GM12874 (cell line): ENCODE results near the gene BABAM2.

Experiments used
- TF ChIP-seq, protein P1 (sequence below): IDR thresholded peaks from 2 replicates; pipeline ENCODE4 v1.5.1; 2011; ENCODE audit warnings: low read depth, mild to moderate bottlenecking, control low read depth, low read length, moderate library complexity; ENCODE audit not compliant: insufficient read depth

The BABAM2 gene

DNA sequence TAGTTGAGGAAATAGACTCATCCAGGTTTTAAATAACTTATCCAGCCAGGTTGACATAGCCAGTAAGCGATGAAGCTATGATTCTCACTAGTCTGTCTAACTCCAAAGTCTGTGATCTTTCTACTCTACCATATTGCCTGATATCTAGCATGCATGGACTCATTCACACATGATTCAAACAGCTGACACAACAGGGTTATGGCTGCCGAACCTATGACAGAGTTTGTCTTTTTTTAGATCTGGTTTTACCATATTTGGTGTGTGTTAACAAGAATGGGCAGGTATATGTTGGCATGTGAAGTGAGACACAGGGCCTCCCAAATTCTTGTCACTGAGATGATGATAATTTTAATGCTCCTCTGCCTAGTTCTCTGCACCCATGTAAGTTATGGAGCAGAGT lies 210.6 kb downstream of the BABAM2 start:
- TF ChIP-seq, protein P1, sequence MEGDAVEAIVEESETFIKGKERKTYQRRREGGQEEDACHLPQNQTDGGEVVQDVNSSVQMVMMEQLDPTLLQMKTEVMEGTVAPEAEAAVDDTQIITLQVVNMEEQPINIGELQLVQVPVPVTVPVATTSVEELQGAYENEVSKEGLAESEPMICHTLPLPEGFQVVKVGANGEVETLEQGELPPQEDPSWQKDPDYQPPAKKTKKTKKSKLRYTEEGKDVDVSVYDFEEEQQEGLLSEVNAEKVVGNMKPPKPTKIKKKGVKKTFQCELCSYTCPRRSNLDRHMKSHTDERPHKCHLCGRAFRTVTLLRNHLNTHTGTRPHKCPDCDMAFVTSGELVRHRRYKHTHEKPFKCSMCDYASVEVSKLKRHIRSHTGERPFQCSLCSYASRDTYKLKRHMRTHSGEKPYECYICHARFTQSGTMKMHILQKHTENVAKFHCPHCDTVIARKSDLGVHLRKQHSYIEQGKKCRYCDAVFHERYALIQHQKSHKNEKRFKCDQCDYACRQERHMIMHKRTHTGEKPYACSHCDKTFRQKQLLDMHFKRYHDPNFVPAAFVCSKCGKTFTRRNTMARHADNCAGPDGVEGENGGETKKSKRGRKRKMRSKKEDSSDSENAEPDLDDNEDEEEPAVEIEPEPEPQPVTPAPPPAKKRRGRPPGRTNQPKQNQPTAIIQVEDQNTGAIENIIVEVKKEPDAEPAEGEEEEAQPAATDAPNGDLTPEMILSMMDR: no peak

DNA sequence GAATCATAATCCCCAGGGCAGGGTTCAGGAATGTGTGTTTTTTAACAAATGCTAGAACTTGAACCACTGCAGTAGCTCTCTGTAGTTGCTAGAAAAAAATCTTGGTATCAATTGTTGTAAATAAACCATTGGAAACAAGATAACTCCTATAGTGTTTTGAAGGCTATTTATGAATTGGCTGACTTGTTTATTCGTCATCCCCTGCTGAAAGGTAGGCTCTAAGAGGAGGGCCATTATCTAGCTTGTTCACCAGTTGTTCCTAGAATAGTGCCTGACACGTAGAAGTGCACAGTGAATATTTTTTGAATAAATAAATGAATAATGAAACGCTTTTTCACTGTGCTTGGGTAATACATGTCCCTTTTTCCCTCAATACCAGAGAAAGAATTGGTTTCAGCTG lies 211.4 kb downstream of the BABAM2 start:
- TF ChIP-seq, protein P1: no peak

DNA sequence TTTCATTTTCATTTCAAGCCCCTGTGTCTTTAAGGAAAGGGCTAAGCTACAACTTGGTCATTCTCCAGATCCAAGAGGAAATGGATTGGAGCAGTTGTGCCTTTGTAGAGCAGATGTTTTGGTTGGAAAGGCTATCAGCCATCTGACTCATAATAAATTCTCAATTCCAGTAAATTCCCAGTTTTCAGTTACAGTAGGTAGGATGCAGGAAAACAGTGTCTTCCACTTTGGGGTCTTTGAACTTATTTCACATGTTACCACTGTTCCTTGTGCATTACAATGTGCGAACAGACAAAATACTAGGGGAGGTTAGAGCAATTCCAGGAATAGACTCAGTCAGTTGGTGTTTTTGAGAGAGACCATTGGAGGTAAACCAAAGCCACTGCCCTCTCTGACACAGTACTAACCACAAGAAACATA lies 211.9 kb downstream of the BABAM2 start:
- TF ChIP-seq, protein P1: no peak

DNA sequence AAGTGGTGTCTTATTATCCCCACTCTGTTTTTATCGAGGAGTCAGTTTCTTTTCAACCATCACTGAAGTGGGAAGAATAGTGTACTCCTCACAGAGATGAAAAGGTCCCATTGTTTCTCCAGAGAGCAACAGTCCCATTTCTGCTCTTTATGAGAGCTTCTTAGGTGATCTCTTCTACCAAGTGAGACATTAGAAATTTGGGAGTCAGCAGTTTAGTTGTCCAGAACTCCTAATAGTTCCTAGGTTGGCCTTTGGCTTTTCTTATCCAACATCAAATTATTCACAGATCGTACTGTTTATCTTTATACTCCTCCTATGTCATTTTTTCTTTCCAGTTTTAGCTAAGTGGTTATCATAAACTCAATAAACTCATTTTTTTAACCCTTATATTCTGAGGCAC lies 213.1 kb downstream of the BABAM2 start:
- TF ChIP-seq, protein P1: no peak

DNA sequence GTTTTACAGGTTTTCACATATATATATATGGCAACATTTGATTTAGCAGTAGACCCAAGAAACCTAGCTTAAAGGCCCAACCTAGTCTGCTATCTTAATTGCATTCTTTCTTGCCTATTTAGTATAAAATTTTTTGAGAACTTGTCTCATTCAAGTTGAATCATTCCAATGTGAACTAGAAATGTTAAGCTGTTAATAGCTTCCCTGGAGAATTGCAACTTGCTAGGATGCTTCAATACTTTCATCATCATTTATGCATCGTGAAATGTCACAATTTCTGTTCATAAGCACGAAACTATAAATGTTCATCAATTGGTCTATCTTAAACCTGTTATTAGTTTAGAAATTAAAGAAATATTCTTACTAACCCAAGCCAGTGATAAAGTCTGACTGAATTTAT lies 217.6 kb downstream of the BABAM2 start:
- TF ChIP-seq, protein P1: no peak

DNA sequence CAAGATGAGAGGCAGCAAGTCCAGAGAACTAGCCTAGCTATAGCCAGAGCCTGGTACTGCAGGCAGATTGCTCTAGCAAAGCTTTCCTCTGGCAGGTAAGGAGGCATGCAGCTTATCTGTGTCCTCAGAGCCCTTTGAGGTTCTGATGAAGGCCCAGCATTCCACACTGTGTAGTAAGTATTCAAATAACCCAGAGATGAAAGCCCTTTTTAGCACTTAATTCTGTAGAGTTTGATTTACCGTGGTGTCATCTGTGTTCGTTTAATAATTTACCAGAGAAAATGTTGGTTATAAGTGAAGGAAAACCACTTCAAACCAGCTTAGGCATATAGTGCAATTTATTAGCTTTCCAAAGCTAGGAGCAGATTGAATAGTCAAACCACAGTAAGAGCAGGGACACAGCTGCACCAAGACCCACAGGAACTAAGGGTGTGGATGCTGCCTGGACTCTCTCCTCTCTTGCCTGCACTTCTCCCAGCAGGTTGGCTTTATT lies 226.6 kb downstream of the BABAM2 start:
- TF ChIP-seq, protein P1: no peak

DNA sequence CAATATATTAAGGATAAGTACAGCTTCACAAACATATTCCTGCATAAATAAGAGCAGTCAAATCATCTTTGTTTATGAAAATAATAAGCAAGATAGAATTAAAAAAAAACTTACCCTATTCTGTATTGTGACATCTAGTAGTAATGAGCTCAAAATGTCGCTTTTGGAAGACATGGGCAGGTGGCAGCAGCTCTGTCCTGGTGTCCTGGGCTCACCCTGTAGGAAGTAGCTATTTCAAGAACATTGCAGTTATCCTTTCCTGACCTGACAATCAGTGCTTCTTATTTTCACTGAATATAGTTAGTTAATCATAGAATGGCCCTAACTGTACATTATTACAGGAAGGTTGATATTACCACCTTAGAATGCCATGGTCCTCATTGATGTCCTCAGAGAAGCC lies 229.1 kb downstream of the BABAM2 start:
- TF ChIP-seq, protein P1: no peak
